Stomach (tissue), 4 donors: Measurements from ENCODE around the gene LCE1D.

Experiments
- POLR2A ChIP-seq, 4 donors: fragments of 450-650 bp; IDR thresholded peaks; one replicate each; pipeline ENCODE4 v1.6.1; 2016; ENCODE audit warnings: antibody characterized with exemption in 4 of 4, control low read depth in 2 of 4, mild to moderate bottlenecking in 1 of 4, moderate library complexity in 1 of 4
- POLR2AphosphoS5 ChIP-seq, 3 donors: sonication (generic); formaldehyde crosslinking; IDR thresholded peaks; one replicate each; pipeline ENCODE4 v1.6.1; 2016; ENCODE audit warnings: antibody characterized with exemption in 3 of 3
- TF ChIP-seq, protein P1 (sequence below), 7 experiments: fragments of 450-650 bp in 4 of 7; fragments of 200-600 bp in 3 of 7; sonication (generic) in 3 of 7; IDR thresholded peaks; one replicate each; pipeline ENCODE4 v1.5.1; 2016 to 2019; ENCODE audit warnings: antibody characterized with exemption in 7 of 7, control low read depth in 2 of 7, mild to moderate bottlenecking in 1 of 7

DNA sequence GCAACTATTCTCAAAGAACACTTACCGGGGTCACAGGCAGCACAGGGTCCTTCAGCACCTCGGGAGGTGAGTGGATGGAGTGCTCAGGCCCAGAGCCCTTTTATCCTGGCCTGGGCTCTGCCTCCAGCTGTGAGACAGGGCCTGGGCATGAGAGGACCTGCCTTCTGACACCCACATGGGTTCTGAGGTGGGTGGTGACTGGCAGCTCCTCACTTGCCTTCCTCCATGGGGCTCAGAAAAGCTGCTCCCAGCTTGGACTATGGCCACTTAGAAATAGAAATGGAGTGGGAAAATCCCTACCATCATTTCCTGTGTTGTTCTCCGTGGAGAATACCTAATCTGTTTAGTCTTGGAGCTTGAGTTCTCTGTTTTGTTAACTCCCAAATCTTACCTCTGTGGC, 10.1 kb downstream of the LCE1D start, which contains the start of gene LCE1C:
- TF ChIP-seq POLR2A (IDR thresholded peaks at IDR 0.05) (no peak), POLR2AphosphoS5 (IDR thresholded peaks at IDR 0.05) (no peak)
- TF ChIP-seq, protein P1, sequence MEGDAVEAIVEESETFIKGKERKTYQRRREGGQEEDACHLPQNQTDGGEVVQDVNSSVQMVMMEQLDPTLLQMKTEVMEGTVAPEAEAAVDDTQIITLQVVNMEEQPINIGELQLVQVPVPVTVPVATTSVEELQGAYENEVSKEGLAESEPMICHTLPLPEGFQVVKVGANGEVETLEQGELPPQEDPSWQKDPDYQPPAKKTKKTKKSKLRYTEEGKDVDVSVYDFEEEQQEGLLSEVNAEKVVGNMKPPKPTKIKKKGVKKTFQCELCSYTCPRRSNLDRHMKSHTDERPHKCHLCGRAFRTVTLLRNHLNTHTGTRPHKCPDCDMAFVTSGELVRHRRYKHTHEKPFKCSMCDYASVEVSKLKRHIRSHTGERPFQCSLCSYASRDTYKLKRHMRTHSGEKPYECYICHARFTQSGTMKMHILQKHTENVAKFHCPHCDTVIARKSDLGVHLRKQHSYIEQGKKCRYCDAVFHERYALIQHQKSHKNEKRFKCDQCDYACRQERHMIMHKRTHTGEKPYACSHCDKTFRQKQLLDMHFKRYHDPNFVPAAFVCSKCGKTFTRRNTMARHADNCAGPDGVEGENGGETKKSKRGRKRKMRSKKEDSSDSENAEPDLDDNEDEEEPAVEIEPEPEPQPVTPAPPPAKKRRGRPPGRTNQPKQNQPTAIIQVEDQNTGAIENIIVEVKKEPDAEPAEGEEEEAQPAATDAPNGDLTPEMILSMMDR (IDR thresholded peaks at IDR 0.05): no peak
